HG02840 (cell line): Measurements from ENCODE around the gene MGA.
"Not testable (repeated sequence)": the region's sequence is repeated elsewhere in the genome, so short reads cannot be mapped to it uniquely, and the experiment has no call there.

Source experiments
- ATAC-seq: cut with Tn5 transposase; IDR thresholded peaks from one replicate; pipeline ENCODE4 v1.9.1; 2021; ENCODE audit warnings: mild to moderate bottlenecking, moderate library complexity, moderate number of reproducible peaks; ENCODE audit not compliant: unreplicated experiment, low FRiP score

The MGA gene

GRCh38 chr15:41703120-41703519, 42.9 kb downstream of the MGA start:
- no peak for ATAC-seq

GRCh38 chr15:41713047-41713446, 52.8 kb downstream of the MGA start:
- ATAC-seq = no peak

GRCh38 chr15:41714291-41714690, 54.1 kb downstream of the MGA start:
- ATAC-seq = no peak

- no peak for ATAC-seq
Measured at GRCh38 chr15:41716864-41717263, 56.7 kb downstream of the MGA start.

GRCh38 chr15:41727143-41727542, 66.9 kb downstream of the MGA start:
- ATAC-seq = no peak

- not testable (repeated sequence) for ATAC-seq
Measured at GRCh38 chr15:41728061-41728460, 67.9 kb downstream of the MGA start.

- no peak for ATAC-seq
Measured at GRCh38 chr15:41730543-41730942, 70.3 kb downstream of the MGA start.

GRCh38 chr15:41732483-41732882, 72.3 kb downstream of the MGA start:
- ATAC-seq = no peak

- ATAC-seq = no peak
Measured at GRCh38 chr15:41734079-41734478, 73.9 kb downstream of the MGA start.

GRCh38 chr15:41735046-41735445, 74.8 kb downstream of the MGA start:
- no peak for ATAC-seq

- not testable (repeated sequence) for ATAC-seq
Measured at GRCh38 chr15:41735492-41735891, 75.3 kb downstream of the MGA start.

- ATAC-seq = no peak
Measured at GRCh38 chr15:41746802-41747201, 86.6 kb downstream of the MGA start.

- no peak for ATAC-seq
Measured at GRCh38 chr15:41756198-41756597, 96.0 kb downstream of the MGA start.

- ATAC-seq = no peak
Measured at GRCh38 chr15:41772720-41773331, 112.6 kb downstream of the MGA start.

GRCh38 chr15:41773332-41773728, 113.1 kb downstream of the MGA start:
- ATAC-seq = no peak

- ATAC-seq = no peak
Measured at GRCh38 chr15:41773729-41774061, 113.5 kb downstream of the MGA start.

- peak; percentile 85 for ATAC-seq
Measured at GRCh38 chr15:41774062-41774881, 114.1 kb downstream of the MGA start, which contains the start of gene MAPKBP1. MAPKBP1 (plus strand) TSS chr15:41774484; CDS start chr15:41775276, 792 bp downstream.

GRCh38 chr15:41774882-41775417, 114.7 kb downstream of the MGA start:
- ATAC-seq = no peak

- ATAC-seq = no peak
Measured at GRCh38 chr15:41775651-41776050, 115.4 kb downstream of the MGA start.

- no peak for ATAC-seq
Measured at GRCh38 chr15:41777421-41777973, 117.3 kb downstream of the MGA start.

GRCh38 chr15:41778521-41778920, 118.3 kb downstream of the MGA start:
- no peak for ATAC-seq
